HG03025 (cell line): ENCODE data around the gene UBAC2.
"Not testable (repeated sequence)": the region's sequence is repeated elsewhere in the genome, so short reads cannot be mapped to it uniquely, and the experiment has no call there.

Experiments
- ATAC-seq: cut with Tn5 transposase; IDR thresholded peaks from one replicate; pipeline ENCODE4 v1.9.1; 2021; ENCODE audit warnings: mild to moderate bottlenecking, moderate library complexity; ENCODE audit not compliant: unreplicated experiment, low FRiP score

The UBAC2 gene

GRCh38 chr13:99230991-99231390, 30.3 kb downstream of the UBAC2 start:
- ATAC-seq, result no peak

DNA sequence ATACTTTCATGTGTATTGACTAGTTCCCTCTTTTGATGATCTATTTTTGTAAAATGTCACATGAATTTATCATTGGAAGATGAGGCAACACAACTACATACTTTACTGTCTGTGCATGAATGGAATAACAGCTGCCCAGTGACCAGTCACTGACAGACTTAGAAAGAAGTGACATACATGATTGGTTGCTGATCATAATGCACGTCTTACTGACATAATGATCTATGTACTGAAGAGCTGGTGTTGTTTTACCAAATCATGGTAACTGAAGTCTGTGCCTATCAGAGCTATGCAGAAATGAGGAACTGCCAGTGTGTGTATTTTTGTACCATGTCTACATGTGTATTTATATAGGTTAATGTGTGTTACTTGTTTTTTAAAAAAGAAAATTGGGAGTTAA, 31.1 kb downstream of the UBAC2 start:
- ATAC-seq, result no peak

- ATAC-seq, result no peak
These were observed 37.5 kb downstream of the UBAC2 start for GRCh38 chr13:99237981-99238662.

GRCh38 chr13:99246100-99246499, 45.4 kb downstream of the UBAC2 start:
- no peak for ATAC-seq

DNA sequence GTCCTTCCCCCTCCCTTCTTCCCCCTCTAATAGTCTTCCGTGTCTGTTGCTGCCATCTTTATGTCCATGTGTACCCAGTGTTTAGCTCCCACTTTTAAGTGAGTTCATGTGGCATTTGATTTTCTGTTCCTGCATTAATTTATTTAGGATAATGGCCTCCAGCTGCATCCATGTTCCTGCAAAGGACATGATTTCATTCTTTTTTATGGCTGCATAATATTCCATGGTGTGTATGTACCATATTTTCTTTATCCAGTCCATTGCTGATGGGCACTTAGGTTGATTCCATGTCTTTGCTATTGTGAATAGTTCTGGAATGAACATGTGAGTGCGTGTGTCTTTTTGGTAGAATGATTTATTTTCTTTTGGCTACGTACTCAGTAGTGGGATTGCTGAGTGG, 48.5 kb downstream of the UBAC2 start:
- not testable (repeated sequence) for ATAC-seq

GRCh38 chr13:99249606-99250005, 49.0 kb downstream of the UBAC2 start:
- not testable (repeated sequence) for ATAC-seq

DNA sequence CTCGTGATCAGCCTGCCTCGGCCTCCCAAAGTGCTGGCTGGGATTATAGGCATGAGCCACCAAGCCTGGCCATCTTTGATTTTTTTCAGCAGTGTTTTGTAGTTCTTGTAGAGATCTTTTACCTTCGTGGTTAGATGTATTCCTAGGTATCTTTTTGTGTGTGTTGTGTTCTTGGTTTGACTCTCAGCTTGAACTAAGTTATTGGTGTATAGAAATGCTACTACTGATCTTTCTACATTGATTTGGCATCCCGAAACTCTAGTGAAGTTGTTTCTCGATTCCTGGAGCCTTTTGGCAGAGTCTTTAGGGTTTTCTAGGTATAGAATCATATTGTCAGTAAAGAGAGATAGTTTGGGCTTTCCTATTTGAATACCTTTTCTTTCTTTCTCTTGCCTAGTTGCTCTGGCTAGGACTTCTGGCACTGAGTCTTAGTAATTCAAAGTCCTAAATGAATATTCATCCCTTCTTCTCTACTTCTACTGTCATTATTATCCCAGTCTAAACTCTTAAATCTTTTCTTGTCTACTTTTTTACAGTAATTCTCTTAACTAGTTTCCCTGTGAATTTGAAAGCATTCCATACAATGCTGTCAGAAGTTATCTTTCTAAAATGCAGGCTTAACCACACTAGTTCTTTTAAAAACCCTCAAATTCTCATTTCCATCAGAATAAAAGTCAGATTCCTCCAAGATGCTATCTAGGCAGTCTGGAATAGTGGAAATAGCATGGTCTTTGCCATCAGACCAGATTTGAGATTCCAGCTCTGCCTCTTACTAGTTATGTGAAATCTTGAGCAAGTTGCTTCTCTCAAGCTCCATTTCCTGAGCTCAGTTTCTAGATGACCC, 50.5 kb downstream of the UBAC2 start:
- ATAC-seq, result no peak

- no peak for ATAC-seq
These were observed 51.3 kb downstream of the UBAC2 start for GRCh38 chr13:99251921-99252320.

GRCh38 chr13:99254830-99255229, 54.2 kb downstream of the UBAC2 start:
- no peak for ATAC-seq

- ATAC-seq, result no peak
These were observed 54.6 kb downstream of the UBAC2 start for GRCh38 chr13:99255271-99255670.

DNA sequence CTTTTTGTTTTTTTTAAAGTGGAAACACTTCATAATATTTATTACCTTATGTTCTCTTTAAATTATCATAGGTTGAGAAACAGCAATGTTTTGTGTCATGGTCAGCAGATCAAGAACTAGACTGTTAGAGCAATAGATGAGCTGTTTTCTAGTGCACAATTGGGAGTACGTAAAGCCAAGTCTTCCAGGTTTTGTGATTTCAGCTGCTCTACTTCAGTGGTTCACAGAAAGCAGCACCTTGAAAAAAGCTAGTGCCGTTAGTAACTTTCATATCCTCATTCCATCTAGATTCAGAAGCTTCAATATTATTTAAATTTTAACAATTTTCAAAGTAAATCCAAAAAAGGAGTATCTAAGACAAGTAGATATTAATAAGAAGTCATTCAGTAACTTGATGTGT, 55.6 kb downstream of the UBAC2 start:
- ATAC-seq, result no peak

DNA sequence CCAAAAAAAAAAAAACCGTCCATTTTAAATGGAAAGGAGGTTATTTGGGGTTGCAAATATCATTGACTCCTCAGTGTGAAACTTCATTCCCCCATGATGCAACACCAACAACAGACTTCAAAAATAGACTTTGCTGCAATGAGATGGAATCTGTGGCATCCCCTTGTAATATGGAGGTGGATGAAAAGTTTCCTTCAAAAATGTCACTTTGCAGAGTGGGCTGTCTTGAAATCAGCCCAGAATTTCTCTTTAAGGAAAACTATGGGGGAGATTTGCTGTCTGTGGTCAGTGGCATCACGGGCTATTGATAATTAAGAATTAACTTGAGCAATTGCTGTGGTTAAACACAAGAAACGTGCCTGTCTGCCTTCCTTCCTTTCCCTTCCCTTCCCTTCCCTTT, 56.1 kb downstream of the UBAC2 start:
- ATAC-seq, result no peak

DNA sequence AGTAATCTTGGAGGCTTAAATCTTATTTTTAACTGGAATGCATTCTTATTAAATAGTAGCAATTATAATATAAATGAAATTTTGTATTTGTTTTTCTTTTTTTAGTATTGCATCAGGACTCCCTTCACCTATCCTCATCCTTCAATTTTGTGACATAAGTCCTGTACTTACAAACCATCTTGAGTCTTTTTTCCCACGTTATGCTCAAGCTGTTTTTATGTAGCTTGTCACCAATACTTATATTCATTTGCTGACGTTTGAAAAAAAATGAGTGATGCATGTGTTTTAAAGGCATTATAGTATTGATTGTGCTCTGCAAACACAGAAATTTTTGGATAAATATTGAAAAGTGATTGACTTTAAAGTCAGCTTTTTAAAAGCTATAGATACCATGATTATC, 56.6 kb downstream of the UBAC2 start:
- no peak for ATAC-seq

DNA sequence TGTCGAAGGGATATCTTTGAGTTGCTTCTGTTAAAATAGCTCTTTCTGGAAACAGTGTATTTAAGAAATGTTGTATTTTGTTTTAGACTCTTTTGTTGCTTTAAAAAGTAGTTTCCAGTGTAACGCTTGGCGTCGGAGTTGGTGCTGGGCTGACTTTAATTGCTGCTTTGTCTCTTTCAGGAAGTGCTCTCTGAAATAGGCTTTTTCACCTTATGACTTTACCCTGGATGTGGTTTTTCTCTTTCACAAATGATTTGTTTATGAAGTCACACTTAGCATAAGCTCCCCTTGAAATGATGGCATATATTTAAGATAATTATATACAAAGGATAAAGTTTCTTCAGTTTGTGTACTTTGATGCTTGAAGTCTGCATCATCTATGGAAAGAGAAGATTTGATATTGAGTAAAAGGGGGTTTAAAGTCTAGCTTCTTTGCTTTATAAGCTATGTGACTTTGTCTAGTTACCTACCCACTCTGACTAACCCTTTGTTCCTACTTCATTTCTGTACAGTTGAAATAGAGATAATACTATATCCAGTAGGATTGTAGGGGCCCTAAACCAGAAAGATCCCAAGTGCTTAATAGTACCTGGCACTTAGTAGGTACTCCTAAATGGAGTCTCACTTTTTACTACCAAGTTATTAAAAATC, 57.7 kb downstream of the UBAC2 start, which contains the start of gene GPR18:
Gene GPR18, minus strand, starts transcription at position 170 of the 651 bp plus-strand sequence. CDS start 2,507 bp downstream, outside the sequence.
- ATAC-seq, result peak; percentile 86

- ATAC-seq, result peak; percentile 69
These were observed 58.3 kb downstream of the UBAC2 start for GRCh38 chr13:99258946-99259345.

DNA sequence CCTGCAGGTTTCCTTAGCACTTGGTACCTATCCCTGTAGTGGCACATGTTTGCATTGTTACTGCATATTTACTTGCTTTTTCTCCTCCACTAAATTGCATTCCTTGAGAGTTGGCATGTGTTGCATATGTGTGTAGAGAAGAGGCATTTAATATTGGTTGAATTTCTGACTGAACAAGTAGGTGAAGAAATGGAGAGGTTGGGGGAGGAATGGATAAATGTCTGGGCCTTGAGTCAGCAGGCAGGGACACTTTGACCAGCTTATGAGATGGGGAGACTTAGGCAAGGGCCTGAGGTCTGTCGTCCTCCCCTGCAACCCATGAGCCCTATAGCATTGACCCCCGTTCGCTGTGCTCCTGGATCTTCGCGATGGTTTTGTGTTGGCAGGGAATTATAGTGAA, 59.6 kb downstream of the UBAC2 start:
- ATAC-seq, result no peak

DNA sequence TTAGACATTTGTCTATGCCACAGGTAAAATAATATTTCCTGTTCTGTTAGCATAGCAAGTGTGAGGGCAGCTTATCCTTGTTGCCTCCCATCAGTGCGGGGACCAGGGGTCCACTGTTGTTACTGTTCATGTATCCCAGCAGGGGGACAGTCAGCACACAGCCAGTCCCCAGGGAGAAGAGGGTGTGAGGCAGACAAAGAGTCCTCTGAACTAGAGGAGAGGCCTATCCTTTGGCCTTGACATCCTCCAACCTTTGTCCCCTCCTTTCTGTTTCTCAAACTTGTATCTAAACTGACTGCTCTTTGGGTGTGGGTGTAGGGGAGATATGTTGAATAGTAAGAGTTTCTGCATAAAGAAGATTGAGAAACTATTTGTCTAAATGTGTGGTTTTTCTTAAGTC, 60.4 kb downstream of the UBAC2 start:
- ATAC-seq, result no peak

- ATAC-seq, result no peak
These were observed 62.6 kb downstream of the UBAC2 start for GRCh38 chr13:99263126-99263785.

- ATAC-seq, result no peak
These were observed 63.4 kb downstream of the UBAC2 start for GRCh38 chr13:99264051-99264450.

GRCh38 chr13:99265162-99265800, 64.6 kb downstream of the UBAC2 start:
- no peak for ATAC-seq
